Right lobe of liver (tissue), 6 donors: ENCODE data around the gene INSIG1. TPM values are rescaled to one million over a fixed set of nuclear protein-coding genes. Genes with fewer than 3 reads are reported as not detected.

ENCODE experiments used
- ATAC-seq, 4 donors: fragments of 200-7000 bp; cut with Tn5 transposase; one replicate each; pipeline ENCODE4 v1.9.1; 2020; ENCODE audit warnings: mild to moderate bottlenecking in 4 of 4, moderate library complexity in 4 of 4
- DNase-seq, 3 donors: peaks; one replicate each; pipeline ENCODE4 v3.0.0-alpha.2; 2020
- H3K27ac ChIP-seq, 3 donors: fragments of 200-600 bp; one replicate each; pipeline ENCODE4 v1.8.0; 2022
- H3K27me3 ChIP-seq, 2 donors: fragments of 200-600 bp; one replicate each; pipeline ENCODE4 v1.8.0; 2022
- H3K36me3 ChIP-seq, 4 donors: fragments of 200-600 bp; sonication (generic) in 1 of 4; one replicate each; pipeline versions ENCODE4 v1.5.1 to v1.8.0; 2017 to 2022; ENCODE audit warnings: control low read depth in 1 of 4
- H3K4me1 ChIP-seq, 4 donors: fragments of 200-600 bp; sonication (generic) in 1 of 4; one replicate each; pipeline versions ENCODE4 v1.5.1 to v1.8.0; 2017 to 2022; ENCODE audit warnings: control low read depth in 1 of 4
- H3K4me3 ChIP-seq, 3 donors: fragments of 200-600 bp; one replicate each; pipeline ENCODE4 v1.8.0; 2022
- H3K9me3 ChIP-seq, 4 donors: fragments of 200-600 bp; sonication (generic) in 1 of 4; one replicate each; pipeline versions ENCODE4 v1.5.1 to v1.8.0; 2017 to 2022; ENCODE audit warnings: control low read depth in 1 of 4
- CTCF ChIP-seq, 4 donors: fragments of 200-600 bp in 3 of 4; fragments of 450-650 bp in 1 of 4; IDR thresholded peaks; one replicate each; pipeline versions ENCODE4 v1.5.1 to v1.8.0; 2016 to 2022; ENCODE audit warnings: antibody characterized with exemption in 4 of 4, mild to moderate bottlenecking in 2 of 4
- POLR2A ChIP-seq: fragments of 450-650 bp; IDR thresholded peaks from one replicate; pipeline ENCODE4 v1.6.1; 2017; ENCODE audit warnings: antibody characterized with exemption, mild to moderate bottlenecking
- WGBS: methylation state at CpG from one replicate; pipeline ENCODE4 v1.1.6; 2018; ENCODE audit warnings: low coverage, low lambda C conversion rate; ENCODE audit not compliant: insufficient coverage; ENCODE audit errors: missing lambda C conversion rate; 5-methylcytosine and 5-hydroxymethylcytosine counted together
- intact Hi-C, 2 donors: fragments of 100-400 bp; cut with DNase I; formaldehyde crosslinking; loops; one replicate each; pipeline versions ENCODE4 v1.11.2 to v1.14.1; 2022
- total RNA-seq, 6 experiments: library from RNA; depleted of rRNA in 2 of 6; stranded (reverse); fragments of >200 nt in 2 of 6; fragmentation: NEBNext Ultra II Directional in 3 of 6; extraction: Animal tissue kit (Norgen Biotek cat#: 25700) in 3 of 6; gene quantifications; one replicate each; pipeline versions ENCODE4 v1.1.0 to v1.2.4, GENCODE V29; 2016 to 2023
- donor health status: DM: no; HTN: yes; CAD: no.
- donor health status: DM: no; HTN: no; CAD: no.
- donor health status: DM: no; HTN: no; CAD: no.
- donor health status: DM: no; HTN: yes; CAD: no.
- donor health status: DM: no; HTN: yes; CAD: no.

INSIG1 gene
- total RNA-seq, 6 experiments from 2014 or later: 130 to 625 (median 205) TPM

- WGBS: 68% methylated on average over 10 of the region's 16 CpGs
- peak in 2 of 3 donors; percentile 40 to 57 for DNase-seq
- no peaks in the 10 kb centered on the region for H3K9me3 ChIP-seq
- H3K4me3 ChIP-seq: peak overlapping the region in 1 of 3 donors; percentile 49
- no peak overlapping the region for H3K27ac ChIP-seq
- H3K36me3 ChIP-seq: no peaks in the 10 kb centered on the region
- no peak for ATAC-seq
- H3K27me3 ChIP-seq: no peaks in the 10 kb centered on the region
- TF ChIP-seq POLR2A (no peak), CTCF (IDR thresholded peaks at IDR 0.05) (no peak)
- H3K4me1 ChIP-seq: peaks cover 0 to 10% (median 0%) of the 10 kb centered on the region in 4 donors
- intact Hi-C loops: loop anchor here in 1 of 2 donors (5.0 kb wide), 1 partner anchor 152 kb away; no protein-coding TSS in a partner anchor
Measured at GRCh38 chr7:155344270-155344617, 46.6 kb downstream of the INSIG1 start.

DNA sequence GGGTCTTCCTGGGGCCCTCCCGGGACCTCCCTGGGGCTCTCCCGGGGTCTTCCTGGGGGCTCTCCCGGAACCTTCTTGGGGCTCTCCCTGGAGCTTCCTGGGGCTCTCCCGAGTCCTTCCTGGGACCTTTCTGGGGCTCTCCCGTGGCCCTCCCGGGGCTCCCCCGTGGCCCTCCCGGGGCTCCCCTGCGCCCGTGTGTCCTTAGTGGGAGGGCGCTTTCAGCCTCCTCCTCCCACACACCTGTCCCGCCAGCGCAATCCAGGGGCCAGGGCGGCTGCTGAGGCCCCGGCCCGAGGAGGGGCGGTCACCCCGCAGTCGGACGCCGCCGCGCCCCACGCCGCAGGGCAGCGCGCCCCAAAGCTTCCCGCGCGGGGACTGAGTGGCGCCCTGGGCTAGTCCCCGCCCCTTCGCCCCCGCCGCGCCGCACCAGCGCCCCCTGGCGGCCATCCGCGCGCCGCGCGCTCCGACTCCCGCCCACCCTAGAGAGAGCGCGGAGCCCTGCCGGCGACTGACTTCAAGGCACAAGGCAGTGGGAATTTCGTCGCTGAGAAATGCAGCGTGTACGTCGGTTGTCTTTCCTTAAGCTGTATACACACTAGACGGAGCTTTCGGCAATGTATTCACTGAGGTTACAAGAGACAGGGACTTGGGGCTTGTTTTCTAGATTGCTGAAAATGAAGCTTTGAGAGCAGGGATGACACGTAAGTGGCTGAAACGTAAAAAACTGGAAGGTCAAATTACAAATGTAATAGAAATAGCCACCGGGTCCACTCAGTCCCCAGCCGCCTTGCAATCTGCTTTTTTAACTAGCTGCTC lies 47.1 kb downstream of the INSIG1 start:
- Histone ChIP-seq H3K27ac (no peak overlapping the region), H3K27me3 (no peaks in the 10 kb centered on the region), H3K4me3 (peak overlapping the region; percentile 32 to 56 (median 49)), H3K4me1 (peaks cover 0 to 10% (median 0%) of the 10 kb centered on the region in 4 donors), H3K36me3 (no peaks in the 10 kb centered on the region), H3K9me3 (no peaks in the 10 kb centered on the region)
- ATAC-seq: peak; percentile 93 to 99 (median 97)
- intact Hi-C loops: loop anchor here in 1 of 2 donors (5.0 kb wide), 1 partner anchor 153 kb away; no protein-coding TSS in a partner anchor
- TF ChIP-seq POLR2A: no peak
- peak; percentile 78 to 97 (median 88) for TF ChIP-seq CTCF (IDR thresholded peaks at IDR 0.05)
- DNase-seq: peak; percentile 82 to 84 (median 83)
- under 1% methylated on average over 31 of the region's 62 CpGs for WGBS

DNA sequence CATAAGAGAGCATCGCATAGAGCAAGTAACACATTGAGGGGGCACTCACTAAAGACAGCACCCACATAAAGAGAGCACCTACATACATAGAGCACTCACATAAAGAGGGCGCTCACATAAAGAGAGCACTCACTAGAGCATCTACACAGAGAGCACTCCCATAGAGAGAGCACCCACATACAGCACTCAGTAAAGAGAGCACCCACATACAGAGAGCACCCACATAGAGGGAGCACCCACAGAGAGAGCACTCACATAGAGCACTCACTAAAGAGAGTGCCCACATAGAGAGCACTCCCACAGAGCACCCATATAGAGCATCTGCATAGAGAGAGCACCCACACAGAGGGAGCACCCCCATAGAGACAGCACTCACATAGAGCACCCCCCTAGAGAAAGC lies 47.8 kb downstream of the INSIG1 start:
- ATAC-seq: no peak
- intact Hi-C loops: no loop called here
- WGBS: 46% methylated on average over 2 of the region's 2 CpGs

GRCh38 chr7:155346285-155346684 lies 48.6 kb downstream of the INSIG1 start:
- intact Hi-C loops: no loop called here
- no peak for TF ChIP-seq CTCF (IDR thresholded peaks at IDR 0.05)
- no peak for TF ChIP-seq POLR2A
- H3K4me1 ChIP-seq: peaks cover 0 to 10% (median 0%) of the 10 kb centered on the region in 4 donors
- WGBS: no CpG with 5 or more reads among the region's 1 CpG
- H3K27ac ChIP-seq: no peak overlapping the region
- H3K4me3 ChIP-seq: no peak overlapping the region
- no peak for ATAC-seq
- H3K36me3 ChIP-seq: no peaks in the 10 kb centered on the region
- H3K9me3 ChIP-seq: no peaks in the 10 kb centered on the region
- DNase-seq: peak in 1 of 3 donors; percentile 24
- no peaks in the 10 kb centered on the region for H3K27me3 ChIP-seq

More for the DNA sequence above, 47.8 kb downstream of the INSIG1 start:
- no peaks in the 10 kb centered on the region for H3K27me3 ChIP-seq
- no peak overlapping the region for H3K27ac ChIP-seq
- no peak overlapping the region for H3K4me3 ChIP-seq
- no peak for DNase-seq
- TF ChIP-seq POLR2A (no peak), CTCF (IDR thresholded peaks at IDR 0.05) (no peak)
- H3K9me3 ChIP-seq: no peaks in the 10 kb centered on the region
- no peaks in the 10 kb centered on the region for H3K36me3 ChIP-seq
- H3K4me1 ChIP-seq: peaks cover 0 to 10% (median 0%) of the 10 kb centered on the region in 4 donors
